ENCODE measurements around the gene PIP4K2A. TPM values are rescaled to one million over a fixed set of nuclear protein-coding genes. Genes with fewer than 3 reads are reported as not detected.

PIP4K2A gene
- total and polyA plus RNA-seq, 2 of the 8 experiments (the other 6 are each of a cell fraction or from before 2014, with no cell fraction given), result 19.0 to 60.9 TPM

- Histone ChIP-seq H3K79me1 (ENCODE audit: low read depth, low read length) (peaks cover 15% of the 10 kb centered on the region), H3K4ac (replicated peaks; ENCODE audit: insufficient read length, low read depth, low read length) (no peak overlapping the region), H3K4me3 (ENCODE audit: extremely low read depth in 1 of 4, insufficient read depth in 2 of 4, low read depth in 3 of 4, low read length in 4 of 4) (no peak overlapping the region), H4K91ac (replicated peaks; ENCODE audit: insufficient read length, low read length) (no peak overlapping the region), H2BK15ac (ENCODE audit: low read length) (no peak overlapping the region), H3K23ac (ENCODE audit: insufficient read length) (no peak overlapping the region), H3K18ac (ENCODE audit: extremely low read depth, low read length) (no peak overlapping the region), H3K27ac (ENCODE audit: low read depth, low read length) (no peak overlapping the region), H3K4me1 (replicated peaks in 1 of 4; ENCODE audit: control insufficient read depth in 3 of 4, insufficient read depth in 4 of 4, low read length in 3 of 4) (peaks cover 8 to 18% (median 14%) of the 10 kb centered on the region in 4 experiments), H2AFZ (ENCODE audit: low read length) (no peak overlapping the region), H2BK5ac (ENCODE audit: low read depth, low read length) (no peak overlapping the region), H2AK5ac (ENCODE audit: low read depth, low read length) (no peak overlapping the region), H3K79me2 (ENCODE audit: control insufficient read depth in 1 of 2, insufficient read depth in 2 of 2, low read length in 2 of 2) (peaks cover 0 to 100% of the 10 kb centered on the region in 2 experiments; a peak in 3 of 4 replicates), H3K56ac (replicated peaks; ENCODE audit: insufficient read length, low read depth, low read length) (no peak overlapping the region), H3K36me3 (ENCODE audit: control insufficient read depth in 2 of 4, insufficient read depth in 4 of 4, low read length in 3 of 4) (no peaks in the 10 kb centered on the region), H3K23me2 (ENCODE audit: low read depth, low read length) (no peaks in the 10 kb centered on the region), H4K20me1 (replicated peaks in 1 of 2; ENCODE audit: control insufficient read depth in 1 of 2, insufficient read depth in 2 of 2, low read length in 2 of 2) (peaks cover 0 to 3% of the 10 kb centered on the region in 2 experiments), H2BK120ac (replicated peaks; ENCODE audit: low read depth, low read length) (no peak overlapping the region), H3K9me3 (ENCODE audit: insufficient read depth in 2 of 2, low read depth in 1 of 2, low read length in 1 of 2) (no peaks in the 10 kb centered on the region), H2BK12ac (ENCODE audit: low read depth, low read length) (no peak overlapping the region), H3K27me3 (replicated peaks in 1 of 4; ENCODE audit: control insufficient read depth in 3 of 4, extremely low read depth in 1 of 4, insufficient read depth in 3 of 4, low read length in 3 of 4) (no peaks in the 10 kb centered on the region), H3K14ac (ENCODE audit: insufficient read length) (no peak overlapping the region), H2BK20ac (ENCODE audit: low read length) (no peak overlapping the region), H3K9ac (replicated peaks in 1 of 4; ENCODE audit: extremely low read depth in 1 of 4, low read depth in 3 of 4, low read length in 3 of 4) (no peak overlapping the region), H4K8ac (ENCODE audit: extremely low read depth, insufficient read depth, low read length) (no peak overlapping the region), H3K4me2 (ENCODE audit: insufficient read depth in 1 of 2, low read depth in 2 of 2, low read length in 2 of 2) (no peak overlapping the region), H4K5ac (ENCODE audit: insufficient read length, low read depth, low read length) (no peak overlapping the region)
- 89% methylated on average over 2 of the region's 2 CpGs; no CpG with 5 or more reads in 1 of the 2 experiments for WGBS, 2 experiments (ENCODE audit: extremely low coverage in 1 of 2, insufficient coverage in 1 of 2, insufficient read length in 1 of 2, insufficient replicate concordance in 2 of 2, low coverage in 1 of 2, low lambda C conversion rate in 2 of 2, missing lambda C conversion rate in 1 of 2)
- FAIRE-seq, result no peak
- ChIA-PET POLR2A (ENCODE audit: partially characterized antibody) (no interaction called here), CTCF (ENCODE audit: partially characterized antibody) (interaction anchor here (1.1 to 1.4 kb wide), 3 partner anchors 10 to 45 kb away, joined by 3 to 6 read pairs (median 3); no protein-coding TSS in a partner anchor)
- TF ChIP-seq EZH2 (IDR thresholded peaks at IDR 0.05; ENCODE audit: low read depth, low read length, severe bottlenecking) (no peak), BACH1 (IDR thresholded peaks at IDR 0.05; ENCODE audit: low read length) (no peak), JUND (IDR thresholded peaks at IDR 0.05; ENCODE audit: low read length) (no peak), PHF8 (conservative IDR thresholded peaks at IDR 0.05; ENCODE audit: low read depth, low read length) (no peak), HDAC6 (IDR thresholded peaks at IDR 0.05; ENCODE audit: low read depth, low read length) (no peak), HDAC2 (IDR thresholded peaks at IDR 0.05; ENCODE audit: borderline replicate concordance in 1 of 2, low read depth in 2 of 2, low read length in 2 of 2) (no peak), SRF (IDR thresholded peaks at IDR 0.05; ENCODE audit: low read depth, low read length) (no peak), SIRT6 (IDR thresholded peaks at IDR 0.05; ENCODE audit: low read length) (no peak), NANOG (IDR thresholded peaks at IDR 0.05; ENCODE audit: insufficient read depth, low read depth, low read length, poor library complexity, severe bottlenecking) (no peak)
- DNase-seq (ENCODE audit: low read depth in 1 of 2, low spot score in 2 of 2), result no peak
Measured at GRCh38 chr10:22629126-22629525, 85.3 kb downstream of the PIP4K2A start.

Measured in H1 (cell line).